Measurements from ENCODE around the gene USP8.

DNA sequence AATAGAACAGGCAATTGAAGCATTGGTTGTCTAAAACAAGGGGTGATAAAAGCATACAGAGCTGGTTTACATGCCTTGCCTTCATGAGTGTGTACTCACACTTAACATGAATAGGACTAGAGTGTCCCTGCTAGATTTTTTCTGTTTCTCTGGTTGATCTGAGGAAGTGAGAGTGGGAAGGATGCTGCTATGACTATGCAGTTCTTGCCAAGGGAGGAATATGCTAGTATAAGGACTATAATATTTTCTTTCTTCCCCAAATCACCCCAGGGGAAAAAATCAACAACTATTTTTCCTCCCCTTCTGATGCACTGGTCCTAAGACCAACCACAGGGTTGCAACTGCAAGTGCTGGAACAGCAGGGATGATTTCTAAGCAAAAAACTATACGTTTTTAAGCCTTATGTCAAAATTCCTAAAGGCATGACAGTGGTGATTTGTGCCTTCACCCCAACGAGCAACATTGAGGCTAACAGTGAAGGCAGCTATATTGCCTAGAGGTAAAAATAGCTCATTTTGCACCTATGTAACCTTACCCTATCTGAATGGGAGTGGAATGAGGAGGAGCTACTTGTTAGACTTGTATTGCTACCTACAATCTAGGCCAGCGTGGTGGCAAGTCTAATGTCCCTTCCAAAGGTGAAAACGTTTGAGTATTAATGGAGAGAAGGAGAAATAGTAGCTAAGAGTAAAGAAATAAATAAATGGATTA, 33.5 kb upstream of the USP8 start:
- TF ChIP-seq POLR2A (IDR thresholded peaks at IDR 0.05; ENCODE audit: extremely low read depth, insufficient read length): no peak
- TF ChIP-seq, protein P1, sequence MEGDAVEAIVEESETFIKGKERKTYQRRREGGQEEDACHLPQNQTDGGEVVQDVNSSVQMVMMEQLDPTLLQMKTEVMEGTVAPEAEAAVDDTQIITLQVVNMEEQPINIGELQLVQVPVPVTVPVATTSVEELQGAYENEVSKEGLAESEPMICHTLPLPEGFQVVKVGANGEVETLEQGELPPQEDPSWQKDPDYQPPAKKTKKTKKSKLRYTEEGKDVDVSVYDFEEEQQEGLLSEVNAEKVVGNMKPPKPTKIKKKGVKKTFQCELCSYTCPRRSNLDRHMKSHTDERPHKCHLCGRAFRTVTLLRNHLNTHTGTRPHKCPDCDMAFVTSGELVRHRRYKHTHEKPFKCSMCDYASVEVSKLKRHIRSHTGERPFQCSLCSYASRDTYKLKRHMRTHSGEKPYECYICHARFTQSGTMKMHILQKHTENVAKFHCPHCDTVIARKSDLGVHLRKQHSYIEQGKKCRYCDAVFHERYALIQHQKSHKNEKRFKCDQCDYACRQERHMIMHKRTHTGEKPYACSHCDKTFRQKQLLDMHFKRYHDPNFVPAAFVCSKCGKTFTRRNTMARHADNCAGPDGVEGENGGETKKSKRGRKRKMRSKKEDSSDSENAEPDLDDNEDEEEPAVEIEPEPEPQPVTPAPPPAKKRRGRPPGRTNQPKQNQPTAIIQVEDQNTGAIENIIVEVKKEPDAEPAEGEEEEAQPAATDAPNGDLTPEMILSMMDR (IDR thresholded peaks at IDR 0.05; ENCODE audit: low read depth, low read length): no peak
- TF ChIP-seq, protein P2, sequence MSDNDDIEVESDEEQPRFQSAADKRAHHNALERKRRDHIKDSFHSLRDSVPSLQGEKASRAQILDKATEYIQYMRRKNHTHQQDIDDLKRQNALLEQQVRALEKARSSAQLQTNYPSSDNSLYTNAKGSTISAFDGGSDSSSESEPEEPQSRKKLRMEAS (IDR thresholded peaks at IDR 0.05; ENCODE audit: low read depth, low read length): no peak
- no peak for TF ChIP-seq MYC (IDR thresholded peaks at IDR 0.05; ENCODE audit: low read depth, low read length)
